Dendritic cell treated with granulocyte-macrophage colony-stimulating factor and Interleukin-4, amounts not matched to agents 40 ng/mL and 50 ng/mL, for 4 days (primary cell): ENCODE data around the gene MTCL1.

Experiments
- H3K27ac Mint-ChIP-seq: one replicate; pipeline ENCODE4 v1.8.0; 2022; ENCODE audit warnings: mild to moderate bottlenecking, mixed read lengths
- H3K27me3 Mint-ChIP-seq: one replicate; pipeline ENCODE4 v1.8.0; 2022; ENCODE audit warnings: mild to moderate bottlenecking, mixed read lengths
- H3K36me3 Mint-ChIP-seq: one replicate; pipeline ENCODE4 v1.8.0; 2022; ENCODE audit warnings: low read depth, mixed read lengths
- H3K4me1 Mint-ChIP-seq: one replicate; pipeline ENCODE4 v1.8.0; 2022; ENCODE audit warnings: low read depth, mixed read lengths
- H3K4me3 Mint-ChIP-seq: one replicate; pipeline ENCODE4 v1.8.0; 2022; ENCODE audit warnings: mild to moderate bottlenecking, moderate library complexity, mixed read lengths
- H3K9me3 Mint-ChIP-seq: one replicate; pipeline ENCODE4 v1.8.0; 2022; ENCODE audit warnings: mixed read lengths
- intact Hi-C: fragments of 100-400 bp; cut with micrococcal nuclease; formaldehyde crosslinking; loops from one replicate; pipeline ENCODE4 v1.15.0; 2022

The MTCL1 gene

DNA sequence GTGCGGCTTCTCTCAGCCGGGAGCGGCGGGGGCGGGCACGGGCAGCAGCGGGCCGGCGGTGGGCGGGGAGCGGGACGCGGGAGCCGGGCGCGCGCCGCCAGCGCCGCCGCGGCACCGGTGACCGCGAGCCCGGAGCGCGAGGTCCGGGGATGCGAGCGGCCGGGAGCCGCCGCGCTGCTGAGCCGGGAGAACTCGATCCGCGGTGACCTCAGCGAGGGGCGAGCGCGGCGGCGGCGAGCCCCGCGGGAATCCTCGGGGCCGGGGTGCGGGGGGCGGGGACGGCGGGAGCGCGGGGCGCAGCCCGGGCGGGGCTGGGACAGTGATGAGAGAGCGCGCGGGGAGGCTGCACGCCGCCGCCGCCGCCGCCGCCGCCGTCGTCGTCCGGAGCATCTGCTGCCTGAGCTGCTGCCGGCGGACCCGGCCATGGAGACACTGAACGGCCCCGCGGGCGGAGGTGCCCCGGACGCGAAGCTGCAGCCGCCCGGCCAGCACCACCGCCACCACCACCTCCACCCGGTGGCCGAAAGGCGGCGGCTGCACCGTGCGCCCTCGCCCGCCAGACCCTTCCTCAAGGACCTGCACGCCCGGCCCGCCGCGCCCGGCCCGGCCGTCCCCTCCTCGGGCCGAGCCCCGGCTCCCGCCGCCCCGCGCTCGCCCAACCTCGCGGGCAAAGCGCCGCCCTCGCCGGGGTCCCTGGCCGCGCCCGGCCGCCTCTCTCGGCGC is at the start of gene MTCL1:
MTCL1 (plus strand) TSS at position 319 of the 723 bp plus-strand sequence; CDS start at position 424, 105 bp downstream.
- intact Hi-C loops: loop anchor here (10.0 kb wide), 2 partner anchors 91 to 629 kb away; partner anchors contain the start of gene TWSG1
- Mint-ChIP-seq H3K4me3 (peak within 1 kb of the TSS; percentile 94), H3K27ac (peak within 1 kb of the TSS; percentile 91), H3K36me3 (peaks cover 7% of the 10 kb centered on the region), H3K27me3 (peaks cover 54% of the 10 kb centered on the region), H3K4me1 (peaks cover 64% of the 10 kb centered on the region), H3K9me3 (no peaks in the 10 kb centered on the region)

DNA sequence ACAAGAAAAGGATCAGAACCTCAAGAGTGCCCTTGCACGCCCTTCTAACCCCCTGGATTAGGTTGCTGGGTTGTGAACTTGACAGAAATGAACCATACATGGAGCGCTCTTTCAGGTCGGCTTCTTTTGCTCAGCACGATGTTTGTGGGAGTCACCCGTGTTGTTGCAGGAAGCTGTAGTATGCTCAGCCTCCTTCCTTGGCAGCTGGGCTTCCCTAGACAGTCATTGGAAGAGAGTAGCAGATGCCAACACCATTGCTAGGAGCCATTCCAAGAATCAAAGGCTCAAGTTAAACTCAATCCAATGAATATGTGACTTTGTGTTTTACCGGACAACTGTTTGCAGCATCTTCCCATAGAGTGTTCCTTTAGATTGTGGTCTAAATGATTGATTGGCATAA is 49.1 kb upstream of the MTCL1 start:
- intact Hi-C loops: no loop called here
- Mint-ChIP-seq H3K36me3 (no peaks in the 10 kb centered on the region), H3K9me3 (no peaks in the 10 kb centered on the region), H3K4me3 (no peak overlapping the region), H3K27me3 (peaks cover 18% of the 10 kb centered on the region), H3K4me1 (no peaks in the 10 kb centered on the region), H3K27ac (no peak overlapping the region)

DNA sequence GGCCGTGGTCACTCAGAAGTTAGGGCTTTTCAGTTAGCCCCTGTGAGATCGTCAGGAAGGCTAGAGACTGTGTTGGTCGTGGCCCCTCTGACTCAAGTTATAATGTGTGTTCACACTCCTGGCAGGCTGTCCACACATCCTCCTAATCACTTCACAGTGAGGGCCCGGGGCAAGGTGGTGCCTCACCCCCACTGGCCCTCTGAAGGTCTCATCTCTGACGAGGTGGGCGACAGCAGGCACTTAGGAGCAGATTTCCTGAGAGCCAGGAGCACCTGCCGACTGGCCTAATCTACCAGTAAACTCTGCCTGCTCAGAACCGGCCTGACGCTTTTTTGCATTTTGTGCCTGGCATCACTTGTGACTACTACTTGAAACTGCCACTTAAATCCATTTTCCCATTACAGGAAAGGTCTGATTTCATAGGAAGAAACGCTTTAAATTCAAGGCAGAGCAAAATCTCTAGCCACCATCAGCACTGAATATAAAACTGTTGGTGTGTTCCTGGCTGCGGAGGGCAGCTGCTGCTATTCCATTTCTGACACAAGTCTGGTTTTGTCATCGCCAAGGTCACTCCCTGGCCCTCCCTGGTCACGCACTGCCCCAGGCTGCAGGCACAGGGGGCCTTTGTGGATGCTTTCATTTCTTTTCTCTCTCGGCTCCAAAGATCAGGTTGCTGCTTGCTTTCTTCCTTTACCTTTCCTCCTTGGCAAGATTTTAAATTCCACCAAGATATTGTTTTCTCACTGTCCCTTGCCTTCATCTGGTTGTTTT is 48.1 kb upstream of the MTCL1 start:
- Mint-ChIP-seq H3K9me3 (no peaks in the 10 kb centered on the region), H3K4me1 (no peaks in the 10 kb centered on the region), H3K27ac (no peak overlapping the region), H3K4me3 (no peak overlapping the region), H3K27me3 (peaks cover 20% of the 10 kb centered on the region), H3K36me3 (no peaks in the 10 kb centered on the region)
- intact Hi-C loops: no loop called here

DNA sequence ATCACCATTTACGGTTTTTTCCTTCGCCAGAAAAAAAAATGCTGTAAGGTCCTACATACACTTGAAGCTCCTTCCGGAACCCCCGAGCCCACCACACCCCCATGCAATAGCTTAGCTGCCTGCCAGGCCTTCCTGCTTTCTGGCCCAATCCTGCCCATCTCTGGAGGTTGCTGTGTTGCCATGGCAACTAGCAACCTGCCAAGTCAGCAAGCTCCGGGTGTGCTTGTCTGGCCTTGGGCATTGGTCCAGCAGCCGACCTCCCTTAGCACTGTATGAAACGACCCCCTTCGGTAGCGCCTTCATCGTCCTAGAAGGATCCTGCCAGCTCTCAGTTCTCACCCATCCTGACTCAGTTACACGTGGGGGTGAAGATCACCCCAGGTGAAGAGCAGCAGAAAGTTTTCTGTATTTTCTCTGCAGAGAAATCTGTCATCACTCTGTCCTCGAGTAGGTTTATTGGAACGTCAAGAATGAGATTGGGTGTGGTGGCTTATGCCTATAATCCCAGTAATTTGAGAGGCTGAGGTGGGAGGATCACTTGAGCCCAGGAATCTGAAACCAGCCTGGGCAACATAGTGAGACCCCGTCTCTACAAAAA is 47.4 kb upstream of the MTCL1 start:
- Mint-ChIP-seq H3K27me3 (peaks cover 22% of the 10 kb centered on the region), H3K36me3 (no peaks in the 10 kb centered on the region), H3K4me1 (no peaks in the 10 kb centered on the region), H3K9me3 (no peaks in the 10 kb centered on the region), H3K27ac (no peak overlapping the region), H3K4me3 (no peak overlapping the region)
- intact Hi-C loops: no loop called here

GRCh38 chr18:8658858-8659485 is 46.4 kb upstream of the MTCL1 start:
- no peak overlapping the region for H3K27ac Mint-ChIP-seq
- no peaks in the 10 kb centered on the region for H3K4me1 Mint-ChIP-seq
- H3K27me3 Mint-ChIP-seq: peaks cover 23% of the 10 kb centered on the region
- intact Hi-C loops: no loop called here
- no peak overlapping the region for H3K4me3 Mint-ChIP-seq
- H3K36me3 Mint-ChIP-seq: no peaks in the 10 kb centered on the region
- no peaks in the 10 kb centered on the region for H3K9me3 Mint-ChIP-seq

DNA sequence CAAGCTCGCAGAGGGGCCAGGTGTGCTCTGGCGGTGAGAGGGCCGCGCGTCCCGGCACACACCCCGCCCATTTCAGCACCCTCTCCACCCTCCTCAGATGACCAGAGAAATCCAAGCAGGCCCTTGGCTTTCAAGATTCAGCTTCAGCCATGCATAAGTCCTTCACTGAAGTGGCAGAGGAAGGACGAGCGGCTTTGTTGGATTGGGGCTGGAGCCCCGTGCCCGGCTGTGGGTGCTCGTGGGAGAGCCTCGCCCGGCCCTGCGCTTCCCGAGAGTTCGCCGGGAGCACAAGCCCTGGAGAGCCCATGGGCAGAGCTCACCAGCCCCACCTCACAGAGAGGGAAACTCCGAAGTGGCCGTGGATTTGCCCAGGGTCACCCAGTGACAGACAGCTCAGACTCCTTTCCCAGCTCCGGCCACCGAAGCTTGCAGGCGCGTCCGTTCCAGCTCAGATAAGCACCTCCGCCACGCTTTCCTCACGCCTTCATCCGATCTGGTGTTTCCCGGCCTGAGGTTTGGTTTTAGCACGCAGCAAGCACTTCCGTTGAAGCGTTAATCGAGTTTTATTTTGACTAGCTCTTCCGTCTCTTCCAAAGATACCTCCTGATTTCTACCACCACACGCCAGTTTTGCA is 45.6 kb upstream of the MTCL1 start:
- Mint-ChIP-seq H3K36me3 (no peaks in the 10 kb centered on the region), H3K4me1 (no peaks in the 10 kb centered on the region), H3K9me3 (no peaks in the 10 kb centered on the region), H3K4me3 (no peak overlapping the region), H3K27ac (no peak overlapping the region), H3K27me3 (peaks cover 23% of the 10 kb centered on the region)
- intact Hi-C loops: no loop called here

DNA sequence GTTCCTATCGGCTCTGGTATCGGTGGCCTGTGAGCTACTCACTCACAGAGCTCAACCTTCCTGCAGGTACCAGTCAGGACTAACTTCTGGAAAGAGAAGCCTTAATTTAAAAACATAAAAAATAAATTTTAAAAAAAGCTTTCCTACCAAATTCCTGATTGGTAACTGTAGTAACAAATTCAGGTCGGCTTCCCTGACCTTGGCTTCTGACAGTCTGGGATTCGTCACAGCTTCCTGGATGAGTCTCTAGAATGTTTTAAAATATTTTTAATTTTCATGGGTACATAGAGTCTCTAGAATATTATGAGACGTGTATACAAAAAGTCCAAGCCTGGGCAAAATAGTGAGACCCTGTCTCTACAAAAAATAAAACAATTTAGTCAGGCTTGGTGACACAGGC is 45.0 kb upstream of the MTCL1 start:
- Mint-ChIP-seq H3K27me3 (peaks cover 21% of the 10 kb centered on the region), H3K36me3 (no peaks in the 10 kb centered on the region), H3K9me3 (no peaks in the 10 kb centered on the region), H3K27ac (no peak overlapping the region), H3K4me3 (no peak overlapping the region), H3K4me1 (no peaks in the 10 kb centered on the region)
- intact Hi-C loops: no loop called here

GRCh38 chr18:8661754-8662559 is 43.4 kb upstream of the MTCL1 start:
- H3K4me3 Mint-ChIP-seq: no peak overlapping the region
- no peaks in the 10 kb centered on the region for H3K36me3 Mint-ChIP-seq
- H3K27ac Mint-ChIP-seq: no peak overlapping the region
- intact Hi-C loops: no loop called here
- peaks cover 20% of the 10 kb centered on the region for H3K27me3 Mint-ChIP-seq
- H3K9me3 Mint-ChIP-seq: no peaks in the 10 kb centered on the region
- no peaks in the 10 kb centered on the region for H3K4me1 Mint-ChIP-seq

- intact Hi-C loops: no loop called here
- H3K27me3 Mint-ChIP-seq: peaks cover 19% of the 10 kb centered on the region
- H3K27ac Mint-ChIP-seq: no peak overlapping the region
- no peak overlapping the region for H3K4me3 Mint-ChIP-seq
- H3K36me3 Mint-ChIP-seq: no peaks in the 10 kb centered on the region
- no peaks in the 10 kb centered on the region for H3K4me1 Mint-ChIP-seq
- H3K9me3 Mint-ChIP-seq: no peaks in the 10 kb centered on the region
Measured at GRCh38 chr18:8662560-8663255, 42.6 kb upstream of the MTCL1 start.

DNA sequence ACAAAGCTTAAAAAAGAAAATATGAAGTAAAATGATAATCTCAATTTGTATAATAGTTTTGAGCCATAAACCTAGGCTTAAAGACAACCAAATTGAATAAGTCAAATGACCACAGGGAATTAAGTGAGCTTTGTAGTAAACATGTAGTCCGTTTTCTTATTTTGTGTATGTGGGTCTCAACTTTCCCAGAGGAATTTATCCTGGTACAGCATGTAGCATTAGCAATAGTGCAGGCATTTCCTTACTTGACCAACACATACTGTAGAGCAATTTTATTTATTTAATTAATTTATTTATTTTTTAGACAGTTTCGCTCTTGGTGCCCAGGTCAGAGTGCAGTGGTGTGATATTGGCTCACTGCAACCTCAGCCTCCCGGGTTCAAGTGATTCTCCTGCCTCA is 37.5 kb upstream of the MTCL1 start:
- Mint-ChIP-seq H3K9me3 (no peaks in the 10 kb centered on the region), H3K4me1 (no peaks in the 10 kb centered on the region), H3K4me3 (no peak overlapping the region), H3K27me3 (peaks cover 5% of the 10 kb centered on the region), H3K36me3 (no peaks in the 10 kb centered on the region), H3K27ac (no peak overlapping the region)
- intact Hi-C loops: no loop called here

DNA sequence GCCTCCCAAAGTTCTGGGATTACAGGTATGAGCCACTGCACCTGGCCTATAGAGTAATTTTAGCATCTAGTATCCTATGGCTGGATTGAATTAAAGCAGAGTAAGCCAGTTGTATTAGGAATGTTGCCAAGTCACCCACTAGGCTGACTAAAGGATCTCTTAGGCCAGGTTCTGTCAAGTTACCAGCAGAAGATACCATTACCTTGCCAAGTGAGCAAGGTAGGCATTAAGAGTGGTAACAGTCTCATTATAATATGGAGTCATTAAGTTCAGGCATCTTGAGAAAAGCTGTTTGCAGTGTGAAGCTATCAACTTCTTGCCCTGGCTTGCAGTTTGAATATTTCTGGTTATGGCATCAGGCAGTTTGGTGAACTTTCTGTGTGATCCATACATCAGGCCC is 37.0 kb upstream of the MTCL1 start:
- Mint-ChIP-seq H3K4me3 (no peak overlapping the region), H3K9me3 (peaks cover under 1% of the 10 kb centered on the region), H3K36me3 (no peaks in the 10 kb centered on the region), H3K4me1 (no peaks in the 10 kb centered on the region), H3K27ac (no peak overlapping the region), H3K27me3 (no peaks in the 10 kb centered on the region)
- intact Hi-C loops: no loop called here

GRCh38 chr18:8669571-8669970 is 35.8 kb upstream of the MTCL1 start:
- intact Hi-C loops: no loop called here
- Mint-ChIP-seq H3K27me3 (no peaks in the 10 kb centered on the region), H3K36me3 (no peaks in the 10 kb centered on the region), H3K4me1 (no peaks in the 10 kb centered on the region), H3K9me3 (peaks cover 8% of the 10 kb centered on the region), H3K4me3 (no peak overlapping the region), H3K27ac (no peak overlapping the region)
